ENCODE data around the gene ADAMTSL4. TPM values are rescaled to one million over a fixed set of nuclear protein-coding genes. Genes with fewer than 3 reads are reported as not detected.
A peak's percentile ranks its signal among the peaks of the same experiment; 100 is the strongest.

ADAMTSL4 gene
- total and polyA plus RNA-seq, 5 donors from 2014 or later = 0.12 to 0.22 TPM; not detected in 3

DNA sequence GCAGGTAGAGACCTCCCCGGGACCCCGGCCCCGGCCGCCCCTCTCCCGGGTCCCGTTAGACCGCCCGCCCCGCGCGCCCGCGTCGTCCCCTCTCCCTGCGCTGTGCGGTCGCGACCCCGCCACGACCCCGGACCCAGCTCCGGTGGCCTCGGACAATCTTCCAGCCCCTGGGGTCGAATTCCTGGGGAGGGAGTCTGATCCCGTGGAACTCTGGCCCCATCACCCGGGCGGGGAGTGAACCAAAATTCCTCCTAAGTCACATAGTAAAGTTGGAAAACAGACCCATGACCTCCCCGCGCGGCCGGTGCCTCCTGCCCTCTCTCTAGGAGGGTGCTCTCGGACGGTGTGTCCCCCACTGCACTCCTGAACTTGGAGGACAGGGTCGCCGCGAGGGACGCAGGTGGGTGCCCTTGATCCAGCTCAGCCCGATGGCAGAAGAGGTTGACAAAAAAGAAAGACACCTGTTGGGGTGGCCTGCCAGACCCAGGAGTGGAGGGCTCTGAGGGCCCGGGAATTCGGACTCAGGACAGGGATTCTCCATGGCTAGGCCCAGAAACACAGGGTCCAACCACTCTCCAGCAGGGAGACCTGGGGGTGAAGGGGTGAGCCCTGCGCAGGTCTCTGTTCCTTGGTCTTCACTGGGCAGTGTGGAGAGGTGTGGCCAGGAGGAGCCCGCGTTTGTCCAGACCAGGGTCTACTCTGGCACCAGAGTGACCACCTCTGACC, 451 bp downstream of the ADAMTSL4 start:
- ATAC-seq (ENCODE audit: low read depth in 2 of 2) (no peak), DNase-seq (no peak)
- Mint-ChIP-seq H3K4me1 (peaks cover 0 to 24% (median 11%) of the 10 kb centered on the region in 4 donors), H3K27ac (no peak overlapping the region), H3K27me3 (peaks cover 58% of the 10 kb centered on the region), H3K9me3 (peaks cover 0 to 1% (median 0%) of the 10 kb centered on the region in 7 donors), H3K36me3 (no peaks in the 10 kb centered on the region), H3K4me3 (peak overlapping the region; percentile 74 to 87 (median 81))
- Histone ChIP-seq H3K36me3 (ENCODE audit: control insufficient read depth, insufficient read depth, low read length) (no peaks in the 10 kb centered on the region), H3K4me3 (ENCODE audit: low read depth, low read length) (no peak overlapping the region), H3K27ac (ENCODE audit: insufficient read depth, low read length, poor library complexity, severe bottlenecking) (no peak overlapping the region), H3K27me3 (ENCODE audit: control insufficient read depth, insufficient read depth, low read length) (peaks cover 3% of the 10 kb centered on the region), H3K9me3 (ENCODE audit: control insufficient read depth in 2 of 2, low read length in 2 of 2) (no peaks in the 10 kb centered on the region), H3K4me1 (ENCODE audit: control insufficient read depth, insufficient read depth, low read length, poor library complexity, severe bottlenecking) (peaks cover 22% of the 10 kb centered on the region)

DNA sequence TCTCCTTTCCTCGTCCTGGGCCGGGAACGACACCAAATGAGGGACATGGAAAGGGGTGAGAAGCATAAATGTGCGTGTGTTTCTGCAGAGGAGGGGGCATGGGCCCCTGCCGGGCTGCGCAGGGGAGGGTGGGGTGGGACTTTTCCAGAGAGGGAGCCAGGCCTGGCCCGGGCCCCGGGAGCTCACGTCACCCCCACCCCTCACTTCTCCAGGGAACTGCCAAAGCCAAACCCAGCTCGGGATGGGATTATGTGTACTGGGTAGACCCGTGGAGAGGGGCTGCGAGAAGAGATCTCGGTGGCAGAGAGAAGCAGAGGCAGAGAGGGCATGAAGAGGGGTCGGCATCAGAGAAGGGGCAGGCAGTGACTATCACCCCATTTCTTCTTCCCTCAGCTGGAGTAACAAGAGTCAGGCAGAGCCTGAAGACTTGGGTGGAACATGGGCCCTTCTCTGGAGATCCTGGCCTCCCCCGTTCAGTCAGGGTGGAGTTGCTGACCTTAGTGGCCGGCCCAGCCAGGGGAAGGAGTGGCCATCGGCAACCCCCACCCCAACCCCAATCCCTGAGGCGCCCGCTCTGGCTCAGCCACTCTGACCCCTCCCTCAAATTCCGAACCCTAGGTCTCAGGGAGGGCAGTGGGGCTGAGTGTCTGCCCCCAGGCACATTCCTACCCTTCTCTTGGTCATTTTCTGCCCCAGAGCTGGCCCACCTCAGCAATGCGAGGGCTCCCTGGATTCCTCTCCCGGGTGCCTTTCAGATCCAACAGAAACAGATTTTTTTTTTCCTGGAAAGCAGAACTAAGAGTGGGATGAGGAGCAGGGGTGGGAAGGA, 1.2 kb downstream of the ADAMTSL4 start:
- H3K27me3 Mint-ChIP-seq = peaks cover 56% of the 10 kb centered on the region
- H3K9me3 Mint-ChIP-seq = peaks cover 0 to 1% (median 0%) of the 10 kb centered on the region in 7 donors
- no peak for ATAC-seq (ENCODE audit: low read depth in 2 of 2)
- Histone ChIP-seq H3K9me3 (ENCODE audit: control insufficient read depth in 2 of 2, low read length in 2 of 2) (no peaks in the 10 kb centered on the region), H3K4me3 (ENCODE audit: low read depth, low read length) (no peak overlapping the region), H3K36me3 (ENCODE audit: control insufficient read depth, insufficient read depth, low read length) (no peaks in the 10 kb centered on the region), H3K27ac (ENCODE audit: insufficient read depth, low read length, poor library complexity, severe bottlenecking) (no peak overlapping the region), H3K4me1 (ENCODE audit: control insufficient read depth, insufficient read depth, low read length, poor library complexity, severe bottlenecking) (peaks cover 22% of the 10 kb centered on the region), H3K27me3 (ENCODE audit: control insufficient read depth, insufficient read depth, low read length) (peaks cover under 1% of the 10 kb centered on the region)
- H3K36me3 Mint-ChIP-seq = peaks cover 2% of the 10 kb centered on the region
- H3K27ac Mint-ChIP-seq = peak overlapping the region in 1 of 3 donors; percentile 48
- peaks cover 0 to 26% (median 12%) of the 10 kb centered on the region in 4 donors for H3K4me1 Mint-ChIP-seq
- peak overlapping the region in 3 of 4 donors; percentile 37 to 87 (median 46) for H3K4me3 Mint-ChIP-seq
- no peak for DNase-seq

- H3K4me1 Mint-ChIP-seq = peaks cover 0 to 29% (median 13%) of the 10 kb centered on the region in 4 donors
- Histone ChIP-seq H3K4me1 (ENCODE audit: control insufficient read depth, insufficient read depth, low read length, poor library complexity, severe bottlenecking) (peaks cover 22% of the 10 kb centered on the region), H3K36me3 (ENCODE audit: control insufficient read depth, insufficient read depth, low read length) (peaks cover 3% of the 10 kb centered on the region), H3K4me3 (ENCODE audit: low read depth, low read length) (no peak overlapping the region), H3K9me3 (ENCODE audit: control insufficient read depth in 2 of 2, low read length in 2 of 2) (no peaks in the 10 kb centered on the region), H3K27me3 (ENCODE audit: control insufficient read depth, insufficient read depth, low read length) (no peaks in the 10 kb centered on the region), H3K27ac (ENCODE audit: insufficient read depth, low read length, poor library complexity, severe bottlenecking) (no peak overlapping the region)
- H3K27ac Mint-ChIP-seq = peak overlapping the region in 1 of 3 donors; percentile 33
- H3K27me3 Mint-ChIP-seq = peaks cover 49% of the 10 kb centered on the region
- peak in 1 of 3 donors; percentile 43 for DNase-seq
- peaks cover 0 to 1% (median 0%) of the 10 kb centered on the region in 7 donors for H3K9me3 Mint-ChIP-seq
- peak in 1 of 2 donors; percentile 15 for ATAC-seq (ENCODE audit: low read depth in 2 of 2)
- peaks cover 5% of the 10 kb centered on the region for H3K36me3 Mint-ChIP-seq
- H3K4me3 Mint-ChIP-seq = peak overlapping the region in 2 of 4 donors; percentile 37 to 46
These were observed 2.0 kb downstream of the ADAMTSL4 start for GRCh38 chr1:150551051-150551783.

- H3K9me3 ChIP-seq (ENCODE audit: control insufficient read depth in 2 of 2, low read length in 2 of 2) = no peaks in the 10 kb centered on the region
- Mint-ChIP-seq H3K4me3 (peak overlapping the region in 1 of 4 donors; percentile 37), H3K36me3 (peaks cover 5% of the 10 kb centered on the region), H3K27ac (no peak overlapping the region), H3K4me1 (peaks cover 0 to 29% (median 13%) of the 10 kb centered on the region in 4 donors), H3K9me3 (peaks cover 0 to 1% (median 0%) of the 10 kb centered on the region in 7 donors), H3K27me3 (peaks cover 43% of the 10 kb centered on the region)
- ATAC-seq (ENCODE audit: low read depth in 2 of 2) (no peak), DNase-seq (no peak)
- peaks cover 22% of the 10 kb centered on the region for H3K4me1 ChIP-seq (ENCODE audit: control insufficient read depth, insufficient read depth, low read length, poor library complexity, severe bottlenecking)
- no peaks in the 10 kb centered on the region for H3K27me3 ChIP-seq (ENCODE audit: control insufficient read depth, insufficient read depth, low read length)
- peaks cover 3% of the 10 kb centered on the region for H3K36me3 ChIP-seq (ENCODE audit: control insufficient read depth, insufficient read depth, low read length)
- no peak overlapping the region for H3K4me3 ChIP-seq (ENCODE audit: low read depth, low read length)
- H3K27ac ChIP-seq (ENCODE audit: insufficient read depth, low read length, poor library complexity, severe bottlenecking) = no peak overlapping the region
These were observed 2.5 kb downstream of the ADAMTSL4 start for GRCh38 chr1:150551784-150552127.

DNA sequence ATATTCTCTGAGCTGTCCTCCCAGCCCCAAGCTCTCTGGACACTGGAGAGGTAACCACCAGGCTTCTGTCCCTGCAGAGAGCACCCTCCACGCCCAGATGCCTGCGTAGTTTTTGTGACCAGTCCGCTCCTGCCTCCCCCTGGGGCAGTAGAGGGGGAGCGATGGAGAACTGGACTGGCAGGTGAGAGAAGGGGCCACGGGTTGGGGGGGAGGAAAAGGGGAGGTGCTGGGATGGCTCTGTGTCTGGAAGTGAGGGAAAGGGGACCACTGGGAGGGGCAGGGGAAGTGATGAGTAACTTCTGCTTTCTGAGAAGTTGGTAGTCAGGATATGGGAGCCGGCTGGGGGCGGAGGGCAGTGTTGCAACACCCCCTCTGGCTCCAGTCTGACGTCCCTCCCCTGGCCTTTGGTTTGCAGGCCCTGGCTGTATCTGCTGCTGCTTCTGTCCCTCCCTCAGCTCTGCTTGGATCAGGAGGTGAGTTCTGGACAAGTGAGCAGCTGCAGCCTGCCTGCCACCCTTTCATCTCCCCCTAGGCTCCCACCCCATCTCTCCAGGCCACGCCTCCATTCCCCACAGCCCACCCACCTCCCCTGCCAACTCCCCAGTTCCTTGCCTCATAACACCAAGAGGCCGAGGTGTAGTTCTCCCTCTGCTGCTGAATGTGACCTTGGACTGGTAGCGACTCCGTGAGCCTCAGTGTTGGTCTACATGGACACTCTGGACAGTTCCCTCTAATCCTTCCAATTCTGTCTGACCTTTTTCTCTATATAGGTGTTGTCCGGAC, 3.1 kb downstream of the ADAMTSL4 start:
- Histone ChIP-seq H3K27me3 (ENCODE audit: control insufficient read depth, insufficient read depth, low read length) (no peaks in the 10 kb centered on the region), H3K4me1 (ENCODE audit: control insufficient read depth, insufficient read depth, low read length, poor library complexity, severe bottlenecking) (peaks cover 22% of the 10 kb centered on the region), H3K27ac (ENCODE audit: insufficient read depth, low read length, poor library complexity, severe bottlenecking) (no peak overlapping the region), H3K36me3 (ENCODE audit: control insufficient read depth, insufficient read depth, low read length) (peaks cover 3% of the 10 kb centered on the region), H3K9me3 (ENCODE audit: control insufficient read depth in 2 of 2, low read length in 2 of 2) (no peaks in the 10 kb centered on the region), H3K4me3 (ENCODE audit: low read depth, low read length) (no peak overlapping the region)
- Mint-ChIP-seq H3K4me1 (peaks cover 0 to 29% (median 13%) of the 10 kb centered on the region in 4 donors), H3K4me3 (peak overlapping the region in 2 of 4 donors; percentile 29 to 58), H3K27me3 (peaks cover 38% of the 10 kb centered on the region), H3K27ac (peak overlapping the region in 1 of 3 donors; percentile 26), H3K9me3 (peaks cover 0 to 1% (median 0%) of the 10 kb centered on the region in 7 donors), H3K36me3 (peaks cover 5% of the 10 kb centered on the region)
- ATAC-seq (ENCODE audit: low read depth in 2 of 2) = peak in 1 of 2 donors; percentile 8
- DNase-seq = peak in 1 of 3 donors; percentile 28

- peaks cover 0 to 29% (median 13%) of the 10 kb centered on the region in 4 donors for H3K4me1 Mint-ChIP-seq
- H3K4me3 ChIP-seq (ENCODE audit: low read depth, low read length) = no peak overlapping the region
- H3K27me3 ChIP-seq (ENCODE audit: control insufficient read depth, insufficient read depth, low read length) = no peaks in the 10 kb centered on the region
- DNase-seq (no peak), ATAC-seq (ENCODE audit: low read depth in 2 of 2) (no peak)
- peaks cover 22% of the 10 kb centered on the region for H3K4me1 ChIP-seq (ENCODE audit: control insufficient read depth, insufficient read depth, low read length, poor library complexity, severe bottlenecking)
- peaks cover 3% of the 10 kb centered on the region for H3K36me3 ChIP-seq (ENCODE audit: control insufficient read depth, insufficient read depth, low read length)
- peaks cover 5% of the 10 kb centered on the region for H3K36me3 Mint-ChIP-seq
- H3K27me3 Mint-ChIP-seq = peaks cover 33% of the 10 kb centered on the region
- H3K27ac Mint-ChIP-seq = peak overlapping the region in 1 of 3 donors; percentile 61
- H3K9me3 ChIP-seq (ENCODE audit: control insufficient read depth in 2 of 2, low read length in 2 of 2) = no peaks in the 10 kb centered on the region
- H3K27ac ChIP-seq (ENCODE audit: insufficient read depth, low read length, poor library complexity, severe bottlenecking) = no peak overlapping the region
- peak overlapping the region in 1 of 4 donors; percentile 29 for H3K4me3 Mint-ChIP-seq
- H3K9me3 Mint-ChIP-seq = peaks cover 0 to under 1% (median 0%) of the 10 kb centered on the region in 7 donors
These were observed 3.7 kb downstream of the ADAMTSL4 start for GRCh38 chr1:150552911-150553289.

Measured in CD4-positive, CD25-positive, alpha-beta regulatory T cell (primary cell).